Pancreas (tissue), 10 donors: ENCODE measurements around the gene RAB33A. TPM values are rescaled to one million over a fixed set of nuclear protein-coding genes. Genes with fewer than 3 reads are reported as not detected.
A peak's percentile ranks its signal among the peaks of the same experiment; 100 is the strongest.

Experiments used
- ATAC-seq, 4 donors: fragments of 200-7000 bp; cut with Tn5 transposase; one replicate each; pipeline versions ENCODE4 v1.8.0 to v1.9.1; 2020; ENCODE audit warnings: mild to moderate bottlenecking in 4 of 4, moderate library complexity in 4 of 4
- DNase-seq, 6 donors: peaks; one replicate each; pipeline ENCODE4 v3.0.0-alpha.2; 2020
- FAIRE-seq: peaks from 2 replicates; lab custom pipeline; 2012; peaks lifted over from hg19 to GRCh38; lab: Jason Lieb, UNC
- H3K27ac ChIP-seq, 4 donors: fragments of 200-600 bp; sonication (generic); 1 replicate in 3 of 4; 2 replicates in 1 of 4; pipeline versions ENCODE4 v1.5.0 to v1.8.0; 2020
- H3K27me3 ChIP-seq, 4 donors: fragments of 200-600 bp; one replicate each; pipeline ENCODE4 v1.8.0; 2021
- H3K36me3 ChIP-seq, 3 donors: fragments of 200-600 bp; sonication (generic) in 1 of 3; one replicate each; pipeline versions ENCODE4 v1.5.0 to v1.8.0; 2020 to 2021
- H3K4me1 ChIP-seq, 3 donors: fragments of 200-600 bp; one replicate each; pipeline ENCODE4 v1.8.0; 2021
- H3K4me3 ChIP-seq, 4 donors: fragments of 200-600 bp; sonication (generic) in 2 of 4; one replicate each; pipeline versions ENCODE4 v1.5.0 to v1.8.0; 2020 to 2021
- H3K9me3 ChIP-seq, 4 donors: fragments of 200-600 bp; one replicate each; pipeline ENCODE4 v1.8.0; 2021
- CTCF ChIP-seq, 4 donors: fragments of 200-600 bp; sonication (generic) in 3 of 4; IDR thresholded peaks; one replicate each; pipeline versions ENCODE4 v1.5.0 to v1.8.0; 2021; ENCODE audit warnings: antibody characterized with exemption in 4 of 4
- WGBS, 2 donors: extraction: QIAGEN DNeasy Blood & Tissue Kit; methylation state at CpG; one replicate each; pipeline ENCODE4 v1.1.7; 2013; 5-methylcytosine and 5-hydroxymethylcytosine counted together
- intact Hi-C, 3 donors: fragments of 100-400 bp; cut with DNase I; formaldehyde crosslinking; loops; one replicate each; pipeline versions ENCODE4 v1.11.1 to v1.14.2; 2022
- polyA plus RNA-seq, 2 donors: library from polyadenylated mRNA; stranded (reverse); fragments of 200-250 nt; gene quantifications; one replicate each; pipeline ENCODE4 v1.2.3, GENCODE V29; 2013
- total RNA-seq, 6 donors: library from RNA; stranded (reverse); fragmentation: NEBNext Ultra II Directional in 4 of 6; extraction: Animal tissue kit (Norgen Biotek cat#: 25700) in 4 of 6; gene quantifications; one replicate each; pipeline versions ENCODE4 v1.2.1 to v1.2.4, GENCODE V29; 2021 to 2023
- donor health status: healthy with polysubstance abuse.
- donor health status: DM: no; HTN: no; CAD: no; lungs with moderate emphysema.
- donor health status: DM: no; HTN: no; CAD: no.
- donor health status: control.
- donor health status: control.
- donor health status: Bipolar disorder and iron deficiency.
- donor health status: DM: yes; HTN: yes; CAD: no.
- donor health status: DM: no; HTN: no; CAD: no.
- donor health status: DM: no; HTN: no; CAD: no.
- donor health status: DM: yes; HTN: yes; CAD: no.

RAB33A gene
- total and polyA plus RNA-seq, 8 donors, result 0.17 to 0.38 (median 0.23) TPM; not detected in 5

- Histone ChIP-seq H3K4me3 (no peak overlapping the region), H3K9me3 (no peaks in the 10 kb centered on the region), H3K36me3 (no peaks in the 10 kb centered on the region), H3K27me3 (peaks cover 0 to 4% (median 2%) of the 10 kb centered on the region in 4 donors), H3K27ac (no peak overlapping the region), H3K4me1 (no peaks in the 10 kb centered on the region)
- DNase-seq (no peak), FAIRE-seq (no peak), ATAC-seq (no peak)
- intact Hi-C loops, result loop anchor here in 1 of 3 donors (10.0 kb wide), 1 partner anchor 95 kb away; no protein-coding TSS in a partner anchor
- 55 to 57% methylated on average over 7 of the region's 7 CpGs for WGBS, 2 donors
- no peak for TF ChIP-seq CTCF (IDR thresholded peaks at IDR 0.05)
Measured at GRCh38 chrX:130179579-130180215, 7.9 kb downstream of the RAB33A start.

- H3K27ac ChIP-seq, result no peak overlapping the region
- H3K4me3 ChIP-seq, result no peak overlapping the region
- H3K9me3 ChIP-seq, result no peaks in the 10 kb centered on the region
- ATAC-seq (no peak), FAIRE-seq (no peak), DNase-seq (no peak)
- no peaks in the 10 kb centered on the region for H3K4me1 ChIP-seq
- intact Hi-C loops, result loop anchor here in 1 of 3 donors (10.0 kb wide), 1 partner anchor 99 kb away; no protein-coding TSS in a partner anchor
- 85 to 88% methylated on average over 11 of the region's 11 CpGs for WGBS, 2 donors
- H3K36me3 ChIP-seq, result no peaks in the 10 kb centered on the region
- no peak for TF ChIP-seq CTCF (IDR thresholded peaks at IDR 0.05)
- peaks cover 0 to 4% (median 2%) of the 10 kb centered on the region in 4 donors for H3K27me3 ChIP-seq
Measured at GRCh38 chrX:130184168-130184567, 12.4 kb downstream of the RAB33A start.

- 21 to 28% methylated on average over 2 of the region's 2 CpGs for WGBS, 2 donors
- FAIRE-seq, result no peak
- Histone ChIP-seq H3K36me3 (no peaks in the 10 kb centered on the region), H3K4me1 (no peaks in the 10 kb centered on the region), H3K4me3 (no peak overlapping the region), H3K9me3 (no peaks in the 10 kb centered on the region), H3K27ac (no peak overlapping the region), H3K27me3 (peaks cover 0 to 4% (median 2%) of the 10 kb centered on the region in 4 donors)
- no peak for TF ChIP-seq CTCF (IDR thresholded peaks at IDR 0.05)
- intact Hi-C loops, result loop anchor here in 1 of 3 donors (10.0 kb wide), 1 partner anchor 100 kb away; no protein-coding TSS in a partner anchor
- DNase-seq, result no peak
- no peak for ATAC-seq
Measured at GRCh38 chrX:130184857-130185256, 13.1 kb downstream of the RAB33A start.

GRCh38 chrX:130186651-130187050 is 14.9 kb downstream of the RAB33A start:
- 61 to 77% methylated on average over 4 of the region's 4 CpGs for WGBS, 2 donors

More at GRCh38 chrX:130186651-130187050, 14.9 kb downstream of the RAB33A start:
- intact Hi-C loops, result loop anchor here in 1 of 3 donors (10.0 kb wide), 1 partner anchor 102 kb away; no protein-coding TSS in a partner anchor
- no peak for TF ChIP-seq CTCF (IDR thresholded peaks at IDR 0.05)
- no peaks in the 10 kb centered on the region for H3K4me1 ChIP-seq
- ATAC-seq (peak in 1 of 4 donors; percentile 24), DNase-seq (no peak), FAIRE-seq (no peak)
- no peak overlapping the region for H3K27ac ChIP-seq
- peaks cover 0 to 3% (median under 1%) of the 10 kb centered on the region in 4 donors for H3K27me3 ChIP-seq
- no peak overlapping the region for H3K4me3 ChIP-seq
- no peaks in the 10 kb centered on the region for H3K9me3 ChIP-seq
- H3K36me3 ChIP-seq, result no peaks in the 10 kb centered on the region
